ENCODE measurements around the gene SPTBN1. TPM values are rescaled to one million over a fixed set of nuclear protein-coding genes. Genes with fewer than 3 reads are reported as not detected.

Gene SPTBN1
- total and polyA plus RNA-seq, 2 of the 13 experiments (the other 11 are each of a cell fraction or from before 2014, with no cell fraction given), result 123 to 299 TPM

DNA sequence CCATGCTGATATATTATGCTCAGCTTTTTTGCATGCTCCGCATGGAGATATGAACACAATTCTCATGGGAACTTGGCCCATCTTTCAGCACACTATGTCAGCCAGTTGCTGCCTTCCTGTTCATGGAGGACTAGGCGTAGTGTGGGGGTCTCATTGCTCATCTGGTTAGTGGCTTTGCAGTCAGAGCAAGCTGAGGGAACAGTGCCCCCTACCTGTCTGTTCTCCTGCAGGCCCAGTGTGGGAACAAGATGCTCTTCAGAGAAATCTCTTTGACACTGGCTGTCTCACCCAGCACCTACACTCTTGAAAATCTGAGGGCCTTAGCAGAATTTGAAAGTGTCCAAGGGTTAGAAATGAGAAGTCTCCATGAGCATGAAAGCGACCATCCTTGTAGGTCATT, 47.1 kb downstream of the SPTBN1 start (continued):
- TF ChIP-seq SOX5 (CRISPR knock-in tag; IDR thresholded peaks at IDR 0.05; ENCODE audit: borderline replicate concordance) (no peak), EP300 (IDR thresholded peaks at IDR 0.05; ENCODE audit: low read depth in 2 of 2, low read length in 2 of 2) (no peak), EP300 (CRISPR knock-in tag; IDR thresholded peaks at IDR 0.05; ENCODE audit: borderline replicate concordance) (no peak), ZNF577 (CRISPR knock-in tag; IDR thresholded peaks at IDR 0.05; ENCODE audit: borderline replicate concordance, low read depth) (no peak), PRDM15 (CRISPR knock-in tag; IDR thresholded peaks at IDR 0.05) (no peak), ZNF441 (CRISPR knock-in tag; IDR thresholded peaks at IDR 0.05; ENCODE audit: borderline replicate concordance) (no peak), ZSCAN21 (CRISPR knock-in tag; IDR thresholded peaks at IDR 0.05; ENCODE audit: borderline replicate concordance) (no peak), ZNF841 (CRISPR knock-in tag; IDR thresholded peaks at IDR 0.05; ENCODE audit: borderline replicate concordance) (no peak), ZNF776 (CRISPR knock-in tag; IDR thresholded peaks at IDR 0.05) (no peak), REXO4 (CRISPR knock-in tag; IDR thresholded peaks at IDR 0.05; ENCODE audit: borderline replicate concordance) (no peak), ZNF281 (CRISPR knock-in tag; IDR thresholded peaks at IDR 0.05; ENCODE audit: borderline replicate concordance) (no peak), ZNF501 (CRISPR knock-in tag; IDR thresholded peaks at IDR 0.05) (0 out of 2 replicates have a peak, but pooled peaks have one; percentile 26), KDM2A (CRISPR knock-in tag; IDR thresholded peaks at IDR 0.05; ENCODE audit: borderline replicate concordance, low read depth) (0 out of 2 replicates have a peak, but pooled peaks have one; percentile 27), NAIF1 (CRISPR knock-in tag; IDR thresholded peaks at IDR 0.05; ENCODE audit: borderline replicate concordance) (no peak), FOXP1 (IDR thresholded peaks at IDR 0.05) (no peak), FOXP1 (CRISPR knock-in tag; IDR thresholded peaks at IDR 0.05) (no peak), ZBTB7A (CRISPR knock-in tag; IDR thresholded peaks at IDR 0.05) (peak; percentile 45; the same call in 1 of the 2 replicates), ZNF691 (CRISPR knock-in tag; IDR thresholded peaks at IDR 0.05; ENCODE audit: borderline replicate concordance, low read depth) (no peak), RXRB (CRISPR knock-in tag; IDR thresholded peaks at IDR 0.05; ENCODE audit: borderline replicate concordance) (no peak), CTCF (CRISPR knock-in tag; IDR thresholded peaks at IDR 0.05) (peak; percentile 85), MTERF4 (CRISPR knock-in tag; IDR thresholded peaks at IDR 0.05) (no peak)
